ENCODE measurements around the gene TMEM141.

DNA sequence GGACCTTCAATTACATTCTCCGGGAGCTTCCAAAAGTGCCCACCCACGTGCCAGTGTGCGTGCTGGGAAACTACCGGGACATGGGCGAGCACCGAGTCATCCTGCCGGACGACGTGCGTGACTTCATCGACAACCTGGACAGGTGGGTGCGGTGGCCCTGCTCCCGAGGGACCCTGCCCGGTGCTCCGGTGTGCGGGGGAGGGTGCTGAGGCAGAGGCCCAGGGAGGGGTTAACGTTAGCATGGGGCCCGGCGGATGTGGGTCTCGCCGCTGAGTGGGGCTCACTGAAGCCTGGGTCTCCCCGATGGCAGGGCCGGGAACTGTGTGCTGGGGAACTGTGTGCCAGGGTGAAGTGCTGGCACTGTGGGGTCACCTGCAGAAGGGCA is 40.6 kb downstream of the TMEM141 start:
- TF ChIP-seq TAF1 (IDR thresholded peaks at IDR 0.05; ENCODE audit: borderline replicate concordance, insufficient read depth, low read length) (no peak), POLR2AphosphoS5 (IDR thresholded peaks at IDR 0.05; ENCODE audit: low read depth, low read length) (no peak)
- TF ChIP-seq, protein P1, sequence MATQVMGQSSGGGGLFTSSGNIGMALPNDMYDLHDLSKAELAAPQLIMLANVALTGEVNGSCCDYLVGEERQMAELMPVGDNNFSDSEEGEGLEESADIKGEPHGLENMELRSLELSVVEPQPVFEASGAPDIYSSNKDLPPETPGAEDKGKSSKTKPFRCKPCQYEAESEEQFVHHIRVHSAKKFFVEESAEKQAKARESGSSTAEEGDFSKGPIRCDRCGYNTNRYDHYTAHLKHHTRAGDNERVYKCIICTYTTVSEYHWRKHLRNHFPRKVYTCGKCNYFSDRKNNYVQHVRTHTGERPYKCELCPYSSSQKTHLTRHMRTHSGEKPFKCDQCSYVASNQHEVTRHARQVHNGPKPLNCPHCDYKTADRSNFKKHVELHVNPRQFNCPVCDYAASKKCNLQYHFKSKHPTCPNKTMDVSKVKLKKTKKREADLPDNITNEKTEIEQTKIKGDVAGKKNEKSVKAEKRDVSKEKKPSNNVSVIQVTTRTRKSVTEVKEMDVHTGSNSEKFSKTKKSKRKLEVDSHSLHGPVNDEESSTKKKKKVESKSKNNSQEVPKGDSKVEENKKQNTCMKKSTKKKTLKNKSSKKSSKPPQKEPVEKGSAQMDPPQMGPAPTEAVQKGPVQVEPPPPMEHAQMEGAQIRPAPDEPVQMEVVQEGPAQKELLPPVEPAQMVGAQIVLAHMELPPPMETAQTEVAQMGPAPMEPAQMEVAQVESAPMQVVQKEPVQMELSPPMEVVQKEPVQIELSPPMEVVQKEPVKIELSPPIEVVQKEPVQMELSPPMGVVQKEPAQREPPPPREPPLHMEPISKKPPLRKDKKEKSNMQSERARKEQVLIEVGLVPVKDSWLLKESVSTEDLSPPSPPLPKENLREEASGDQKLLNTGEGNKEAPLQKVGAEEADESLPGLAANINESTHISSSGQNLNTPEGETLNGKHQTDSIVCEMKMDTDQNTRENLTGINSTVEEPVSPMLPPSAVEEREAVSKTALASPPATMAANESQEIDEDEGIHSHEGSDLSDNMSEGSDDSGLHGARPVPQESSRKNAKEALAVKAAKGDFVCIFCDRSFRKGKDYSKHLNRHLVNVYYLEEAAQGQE (IDR thresholded peaks at IDR 0.05; ENCODE audit: insufficient read depth in 1 of 2, low read depth in 2 of 2, low read length in 2 of 2), result no peak

Data from PFSK-1 (cell line).